ENCODE data around the gene PPP2R2C. TPM values are rescaled to one million over a fixed set of nuclear protein-coding genes. Genes with fewer than 3 reads are reported as not detected.

The PPP2R2C gene
- total and polyA plus RNA-seq, 5 experiments from 2014 or later, result not detected

DNA sequence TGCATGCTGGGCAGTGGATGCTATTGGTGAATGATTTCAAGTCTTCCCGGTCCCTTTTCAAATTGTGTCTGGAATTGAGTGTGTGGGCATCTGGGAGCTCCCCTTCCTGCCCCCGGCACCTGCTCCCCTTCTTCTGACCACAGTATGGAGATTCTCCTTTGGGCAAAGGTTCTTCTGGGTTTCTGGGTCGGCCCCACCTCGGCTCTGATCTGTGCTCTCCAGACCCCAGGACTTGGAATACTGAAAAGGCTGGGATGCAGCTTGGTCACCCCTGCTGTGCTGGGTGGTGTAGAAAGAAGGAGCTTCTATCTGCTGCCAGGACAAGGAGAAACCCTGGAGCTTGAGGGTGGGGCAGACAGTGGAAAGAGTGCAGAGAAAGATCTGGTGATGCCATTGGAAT, 124.0 kb downstream of the PPP2R2C start:
- Mint-ChIP-seq H3K9me3 (peaks cover 0 to 2% (median 0%) of the 10 kb centered on the region in 9 donors), H3K4me1 (no peaks in the 10 kb centered on the region), H3K4me3 (no peak overlapping the region), H3K27ac (peak overlapping the region in 1 of 10 donors; percentile 13), H3K27me3 (peaks cover 5 to 36% (median 26%) of the 10 kb centered on the region in 5 donors), H3K36me3 (no peaks in the 10 kb centered on the region)
- DNase-seq (no peak), ATAC-seq (no peak)
- POLR2A ChIA-PET, result no interaction called here

DNA sequence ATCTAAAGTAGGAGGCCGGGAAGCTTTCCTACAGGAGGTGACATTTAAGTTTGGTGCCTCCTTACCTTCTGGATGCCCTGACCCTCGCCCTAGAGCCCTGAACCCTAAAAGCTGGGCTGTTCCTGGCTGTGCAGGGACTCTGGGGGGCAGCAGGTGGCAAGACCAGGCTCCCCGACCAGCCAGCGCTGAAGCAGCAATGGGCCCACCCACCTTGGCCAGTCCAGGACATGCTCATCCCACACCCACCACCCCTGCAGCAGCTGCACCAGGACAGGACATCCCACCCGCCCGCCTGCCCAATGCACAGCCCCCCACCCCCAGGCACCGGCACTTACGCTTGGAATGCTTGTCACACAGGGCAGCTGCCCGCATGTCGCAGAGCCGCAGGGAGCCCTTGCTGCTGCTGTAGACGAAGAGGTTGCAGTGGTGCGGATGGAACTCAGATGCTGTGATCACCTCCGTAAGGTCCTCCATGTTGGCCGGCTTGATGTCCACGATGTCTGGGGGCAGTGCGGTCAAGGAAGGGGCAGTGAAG, 124.8 kb downstream of the PPP2R2C start:
- no peak for ATAC-seq
- no peak for DNase-seq
- no peaks in the 10 kb centered on the region for H3K36me3 Mint-ChIP-seq
- no peak overlapping the region for H3K4me3 Mint-ChIP-seq
- H3K9me3 Mint-ChIP-seq, result peaks cover 0 to 2% (median 0%) of the 10 kb centered on the region in 9 donors
- peaks cover 3 to 32% (median 25%) of the 10 kb centered on the region in 5 donors for H3K27me3 Mint-ChIP-seq
- H3K4me1 Mint-ChIP-seq, result no peaks in the 10 kb centered on the region
- no peak overlapping the region for H3K27ac Mint-ChIP-seq
- POLR2A ChIA-PET, result interaction anchor here (0.6 kb wide), 1 partner anchor 1248 kb away, joined by 3 read pairs; no protein-coding TSS in a partner anchor

DNA sequence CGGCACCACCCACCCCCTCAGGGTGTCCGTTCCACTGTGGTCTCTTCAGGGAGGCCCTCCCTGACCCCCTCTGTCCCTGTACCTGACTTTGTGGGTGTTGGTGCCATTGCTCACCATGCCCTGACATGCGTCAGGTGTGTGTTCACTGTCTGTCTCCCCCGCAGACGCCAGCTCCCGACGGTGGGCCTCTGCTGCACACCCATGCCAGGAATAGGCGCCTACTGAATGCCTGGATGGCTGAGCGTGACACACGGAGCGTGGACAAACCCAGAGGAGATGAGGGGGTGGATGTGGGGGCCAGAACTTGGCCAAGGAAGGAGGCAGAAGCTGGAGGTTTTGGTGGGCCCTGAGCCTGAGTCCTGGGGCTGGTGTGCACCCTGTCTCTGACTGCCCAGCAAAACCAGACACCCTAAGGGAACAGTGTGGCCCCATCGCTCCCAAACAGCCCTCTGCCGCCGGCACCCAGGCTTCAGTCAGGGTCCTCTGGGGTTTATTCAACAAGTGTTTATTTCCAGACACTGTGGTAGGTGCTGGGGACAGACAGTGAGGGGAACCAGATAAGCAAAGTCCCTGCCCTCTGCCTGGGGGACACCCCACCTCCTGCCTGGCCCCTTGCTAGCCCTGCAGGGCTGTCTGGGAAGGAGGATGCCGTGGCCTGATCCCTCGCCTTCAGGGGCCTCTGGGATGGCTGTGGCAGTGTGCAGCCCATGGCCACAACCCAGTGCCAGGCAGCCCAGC, 125.9 kb downstream of the PPP2R2C start:
- POLR2A ChIA-PET, result interaction anchor here (0.6 kb wide), 1 partner anchor 1249 kb away, joined by 3 read pairs; no protein-coding TSS in a partner anchor
- Mint-ChIP-seq H3K4me3 (no peak overlapping the region), H3K27me3 (peaks cover 0 to 24% (median 21%) of the 10 kb centered on the region in 5 donors), H3K27ac (no peak overlapping the region), H3K9me3 (peaks cover 0 to 2% (median 0%) of the 10 kb centered on the region in 9 donors), H3K36me3 (no peaks in the 10 kb centered on the region), H3K4me1 (no peaks in the 10 kb centered on the region)
- ATAC-seq (no peak), DNase-seq (no peak)

DNA sequence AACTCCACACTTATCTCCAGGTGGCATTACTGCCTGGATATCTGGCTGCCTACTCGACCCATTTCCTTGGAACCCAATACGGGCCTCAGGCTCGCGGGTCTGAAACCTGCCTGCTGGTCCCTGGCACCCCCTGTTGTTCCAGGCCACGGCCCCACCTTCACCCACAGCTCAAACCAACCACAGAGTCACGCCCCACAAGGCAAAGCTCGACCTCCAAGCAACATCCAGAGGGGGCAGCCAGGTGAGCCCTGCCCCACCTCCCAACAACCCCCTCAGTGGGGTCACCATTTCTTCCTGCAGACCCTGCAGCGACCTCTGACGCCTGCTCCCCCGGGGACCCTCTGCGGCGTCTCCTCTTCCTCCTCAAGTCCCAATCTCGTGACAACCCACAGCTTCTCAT, 126.5 kb downstream of the PPP2R2C start:
- Mint-ChIP-seq H3K4me1 (no peaks in the 10 kb centered on the region), H3K4me3 (no peak overlapping the region), H3K27me3 (peaks cover 3 to 27% (median 25%) of the 10 kb centered on the region in 5 donors), H3K36me3 (no peaks in the 10 kb centered on the region), H3K27ac (no peak overlapping the region), H3K9me3 (peaks cover 0 to 2% (median 0%) of the 10 kb centered on the region in 9 donors)
- DNase-seq (no peak), ATAC-seq (no peak)
- POLR2A ChIA-PET, result no interaction called here

DNA sequence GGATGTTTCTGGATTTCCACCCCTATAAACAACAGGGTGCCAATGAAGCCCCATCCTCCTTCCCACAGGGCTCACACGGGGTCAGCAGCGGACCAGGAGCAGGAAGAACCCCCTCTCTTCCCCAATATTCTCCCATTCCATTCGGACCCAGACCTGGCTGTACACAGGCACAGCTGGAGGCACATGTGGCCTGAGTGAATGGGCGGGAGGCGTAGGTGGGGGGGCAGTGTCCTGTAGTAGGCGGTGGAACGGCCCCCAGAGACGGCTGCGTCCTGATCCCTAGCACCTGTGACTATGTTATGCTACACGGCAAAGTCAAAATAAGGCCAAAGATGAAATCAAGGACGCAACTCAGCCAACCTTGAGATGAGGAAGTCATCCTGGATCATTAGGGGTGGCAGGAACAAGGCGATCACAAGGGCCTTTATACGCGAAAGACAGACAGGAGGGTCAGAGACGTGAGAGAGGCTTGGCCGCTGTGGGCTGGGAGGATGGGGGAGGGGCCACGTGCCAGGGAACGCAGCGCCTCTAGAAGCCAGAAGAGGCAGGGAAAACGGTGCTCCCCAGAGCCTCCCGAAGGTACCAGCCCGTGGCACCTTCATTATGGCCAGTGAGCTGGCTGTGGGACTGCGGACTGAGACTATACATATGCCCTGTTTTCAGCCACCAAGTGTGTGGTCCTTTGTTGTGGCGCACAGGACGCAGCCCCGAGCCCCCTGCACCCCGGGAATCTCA, 127.2 kb downstream of the PPP2R2C start:
- Mint-ChIP-seq H3K9me3 (peaks cover 0 to 2% (median 0%) of the 10 kb centered on the region in 9 donors), H3K4me3 (no peak overlapping the region), H3K27ac (no peak overlapping the region), H3K36me3 (no peaks in the 10 kb centered on the region), H3K4me1 (no peaks in the 10 kb centered on the region), H3K27me3 (peaks cover 3 to 32% (median 27%) of the 10 kb centered on the region in 5 donors)
- no peak for ATAC-seq
- POLR2A ChIA-PET, result no interaction called here
- no peak for DNase-seq

DNA sequence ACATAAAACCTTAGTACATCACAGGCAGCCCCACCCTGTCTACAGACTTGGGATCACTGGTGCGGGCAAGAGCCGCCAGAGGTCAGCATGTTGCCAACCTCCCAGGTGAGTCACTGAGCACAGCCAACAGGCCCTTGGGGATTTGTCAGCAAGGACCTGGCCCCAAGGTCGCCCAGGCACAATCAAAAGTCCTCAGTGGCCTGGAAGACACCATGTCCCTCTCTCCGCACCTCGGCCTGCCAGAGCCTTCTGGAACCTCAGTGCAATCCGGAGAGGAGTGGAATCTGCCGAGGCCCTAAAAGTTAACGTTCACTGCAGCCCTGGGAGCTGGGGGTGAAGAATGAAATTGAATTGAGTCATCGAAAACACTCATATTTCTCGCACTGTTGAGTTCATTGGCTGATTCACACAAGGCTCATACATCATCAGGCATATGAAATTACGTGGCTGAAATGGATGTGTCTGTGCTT, 128.4 kb downstream of the PPP2R2C start:
- H3K4me1 Mint-ChIP-seq, result peaks cover 0 to 4% (median 1%) of the 10 kb centered on the region in 4 donors
- peaks cover 3 to 38% (median 30%) of the 10 kb centered on the region in 5 donors for H3K27me3 Mint-ChIP-seq
- H3K4me3 Mint-ChIP-seq, result no peak overlapping the region
- peaks cover 0 to 2% (median 0%) of the 10 kb centered on the region in 9 donors for H3K9me3 Mint-ChIP-seq
- no peak overlapping the region for H3K27ac Mint-ChIP-seq
- no peaks in the 10 kb centered on the region for H3K36me3 Mint-ChIP-seq
- DNase-seq (no peak), ATAC-seq (no peak)
- POLR2A ChIA-PET, result no interaction called here

DNA sequence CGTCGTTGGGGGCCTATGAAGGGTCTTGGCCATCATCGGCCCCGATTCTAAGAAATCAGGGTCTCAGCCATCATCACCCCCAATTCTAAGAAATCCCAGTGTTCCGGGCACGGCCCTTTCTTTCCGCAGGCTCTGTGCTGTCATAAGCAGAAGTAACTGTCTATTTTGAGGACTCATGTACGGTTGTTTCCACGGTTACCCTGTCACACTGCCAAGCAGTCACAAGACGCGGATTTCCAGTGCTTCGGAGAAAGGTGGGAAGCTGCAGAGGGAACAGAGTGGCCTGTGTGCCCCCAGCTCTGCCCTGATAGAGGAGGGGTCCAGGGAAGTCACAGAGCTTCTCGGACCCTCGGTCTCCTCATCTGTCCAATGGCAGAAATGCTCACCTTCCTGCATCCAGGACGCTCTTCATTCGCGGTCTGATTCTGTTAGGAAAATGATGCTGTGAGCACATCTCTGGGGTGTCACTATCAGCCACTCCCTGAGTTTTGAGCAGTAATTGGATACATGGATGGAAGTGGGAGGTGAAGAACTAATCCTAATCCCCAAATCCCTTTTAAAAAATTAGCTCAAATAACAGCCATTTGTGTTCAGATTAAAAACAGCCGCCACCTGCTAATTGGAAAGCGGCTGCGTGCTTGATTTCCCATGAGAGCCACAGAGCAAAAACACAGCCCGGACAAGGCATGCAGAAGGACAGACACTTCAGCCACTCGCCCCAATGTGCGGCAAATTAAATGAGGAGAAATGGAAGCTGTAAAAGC, 129.7 kb downstream of the PPP2R2C start:
- peak overlapping the region in 1 of 10 donors; percentile 4 for H3K27ac Mint-ChIP-seq
- POLR2A ChIA-PET, result interaction anchor here (0.7 kb wide), 1 partner anchor 9 kb away, joined by 4 read pairs; no protein-coding TSS in a partner anchor
- no peak overlapping the region for H3K4me3 Mint-ChIP-seq
- ATAC-seq, result no peak
- no peak for DNase-seq
- peaks cover 8 to 15% (median 11%) of the 10 kb centered on the region in 4 donors for H3K4me1 Mint-ChIP-seq
- peaks cover 0 to 2% (median 0%) of the 10 kb centered on the region in 9 donors for H3K9me3 Mint-ChIP-seq
- no peaks in the 10 kb centered on the region for H3K36me3 Mint-ChIP-seq
- peaks cover 9 to 44% (median 36%) of the 10 kb centered on the region in 5 donors for H3K27me3 Mint-ChIP-seq

DNA sequence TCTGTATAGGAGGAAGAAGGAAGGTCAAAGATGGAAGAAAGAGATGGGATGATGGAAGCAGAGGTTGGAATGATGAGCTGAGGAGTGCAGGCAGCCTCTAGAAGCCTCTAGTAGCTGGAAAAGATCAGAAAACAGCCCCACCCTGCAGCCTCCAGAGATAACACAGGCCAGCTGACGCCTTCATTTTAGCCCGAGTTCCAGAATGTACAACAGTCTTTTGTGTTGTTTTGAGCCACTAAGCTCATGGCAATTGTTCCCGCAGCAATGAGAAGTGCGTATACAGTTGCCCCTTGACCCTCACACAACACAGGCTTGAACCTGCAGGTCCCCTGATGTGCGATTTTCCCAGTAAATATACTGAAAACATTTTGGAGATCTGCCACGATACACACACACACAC, 130.7 kb downstream of the PPP2R2C start:
- DNase-seq (no peak), ATAC-seq (no peak)
- peaks cover 9 to 22% (median 17%) of the 10 kb centered on the region in 4 donors for H3K4me1 Mint-ChIP-seq
- no peak overlapping the region for H3K27ac Mint-ChIP-seq
- no peak overlapping the region for H3K4me3 Mint-ChIP-seq
- peaks cover 12 to 52% (median 46%) of the 10 kb centered on the region in 5 donors for H3K27me3 Mint-ChIP-seq
- no peaks in the 10 kb centered on the region for H3K36me3 Mint-ChIP-seq
- H3K9me3 Mint-ChIP-seq, result peaks cover 0 to 2% (median 0%) of the 10 kb centered on the region in 9 donors
- POLR2A ChIA-PET, result interaction anchor here (0.7 kb wide), 1 partner anchor 8 kb away, joined by 4 read pairs; no protein-coding TSS in a partner anchor

DNA sequence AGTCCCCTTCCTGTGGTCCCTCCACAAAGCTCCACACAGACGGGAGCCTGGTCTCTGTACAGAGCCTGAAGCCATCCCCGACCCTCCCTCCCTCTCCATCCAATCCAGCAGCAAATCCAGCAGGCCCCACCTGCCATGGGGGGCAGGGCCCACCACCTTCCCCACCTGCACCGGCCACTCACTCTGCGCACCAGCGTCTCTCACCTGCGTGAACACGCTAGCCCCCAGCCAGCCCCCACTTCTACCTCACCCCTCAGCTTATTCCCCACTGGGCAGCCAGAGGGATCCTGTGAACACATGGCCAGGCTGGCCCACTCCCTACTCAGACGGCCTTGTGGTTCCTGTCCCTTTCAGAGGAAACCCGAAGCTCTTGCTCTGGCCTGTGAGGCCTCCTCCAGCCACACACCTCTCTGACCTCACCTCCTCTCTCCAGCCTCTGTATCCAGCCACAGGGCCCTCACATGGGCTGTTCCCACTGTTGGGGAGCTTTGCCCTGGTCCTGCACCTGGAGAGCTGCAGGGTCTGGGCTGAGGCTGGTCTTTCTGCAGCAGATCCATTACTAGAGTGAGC, 131.9 kb downstream of the PPP2R2C start:
- Mint-ChIP-seq H3K27me3 (peaks cover 12 to 50% (median 47%) of the 10 kb centered on the region in 5 donors), H3K4me1 (peaks cover 9 to 22% (median 17%) of the 10 kb centered on the region in 4 donors), H3K9me3 (no peaks in the 10 kb centered on the region), H3K4me3 (no peak overlapping the region), H3K36me3 (no peaks in the 10 kb centered on the region), H3K27ac (peak overlapping the region in 1 of 10 donors; percentile 19)
- DNase-seq (no peak), ATAC-seq (no peak)
- POLR2A ChIA-PET, result no interaction called here

DNA sequence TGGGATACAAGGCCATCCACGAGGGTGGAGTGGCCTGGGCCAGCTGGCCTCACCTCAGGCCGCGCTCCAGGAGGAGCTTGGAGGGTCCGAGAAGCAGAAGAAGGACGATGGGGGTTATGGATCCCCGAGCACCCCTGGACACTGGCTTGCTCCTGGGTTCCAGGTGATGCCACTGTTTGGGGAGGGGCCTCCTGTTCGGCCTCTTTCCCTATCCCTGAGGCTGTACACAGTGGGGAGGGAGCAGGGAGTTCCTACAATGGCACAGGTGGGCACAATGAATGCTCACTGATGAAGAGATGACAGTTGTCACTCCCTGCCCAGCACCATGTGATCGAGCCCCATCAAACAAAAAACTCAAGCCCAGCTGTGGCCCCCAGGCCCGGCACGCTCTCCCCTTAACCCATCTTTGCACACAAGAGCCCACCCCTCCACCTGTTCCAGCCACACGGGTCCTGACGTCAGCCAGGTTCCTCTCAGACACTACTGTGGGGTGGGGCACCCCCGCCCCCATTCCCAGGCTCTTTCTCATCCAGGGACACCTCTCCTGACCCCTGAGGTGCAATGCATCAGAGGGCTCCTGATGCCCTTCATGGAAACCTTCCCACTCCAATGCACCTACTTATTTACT, 132.5 kb downstream of the PPP2R2C start:
- no peak for ATAC-seq
- no peak for DNase-seq
- H3K27me3 Mint-ChIP-seq, result peaks cover 17 to 56% (median 52%) of the 10 kb centered on the region in 5 donors
- peaks cover 9 to 22% (median 17%) of the 10 kb centered on the region in 4 donors for H3K4me1 Mint-ChIP-seq
- no peaks in the 10 kb centered on the region for H3K36me3 Mint-ChIP-seq
- H3K4me3 Mint-ChIP-seq, result no peak overlapping the region
- H3K9me3 Mint-ChIP-seq, result no peaks in the 10 kb centered on the region
- POLR2A ChIA-PET, result no interaction called here
- peak overlapping the region in 1 of 10 donors; percentile 19 for H3K27ac Mint-ChIP-seq

DNA sequence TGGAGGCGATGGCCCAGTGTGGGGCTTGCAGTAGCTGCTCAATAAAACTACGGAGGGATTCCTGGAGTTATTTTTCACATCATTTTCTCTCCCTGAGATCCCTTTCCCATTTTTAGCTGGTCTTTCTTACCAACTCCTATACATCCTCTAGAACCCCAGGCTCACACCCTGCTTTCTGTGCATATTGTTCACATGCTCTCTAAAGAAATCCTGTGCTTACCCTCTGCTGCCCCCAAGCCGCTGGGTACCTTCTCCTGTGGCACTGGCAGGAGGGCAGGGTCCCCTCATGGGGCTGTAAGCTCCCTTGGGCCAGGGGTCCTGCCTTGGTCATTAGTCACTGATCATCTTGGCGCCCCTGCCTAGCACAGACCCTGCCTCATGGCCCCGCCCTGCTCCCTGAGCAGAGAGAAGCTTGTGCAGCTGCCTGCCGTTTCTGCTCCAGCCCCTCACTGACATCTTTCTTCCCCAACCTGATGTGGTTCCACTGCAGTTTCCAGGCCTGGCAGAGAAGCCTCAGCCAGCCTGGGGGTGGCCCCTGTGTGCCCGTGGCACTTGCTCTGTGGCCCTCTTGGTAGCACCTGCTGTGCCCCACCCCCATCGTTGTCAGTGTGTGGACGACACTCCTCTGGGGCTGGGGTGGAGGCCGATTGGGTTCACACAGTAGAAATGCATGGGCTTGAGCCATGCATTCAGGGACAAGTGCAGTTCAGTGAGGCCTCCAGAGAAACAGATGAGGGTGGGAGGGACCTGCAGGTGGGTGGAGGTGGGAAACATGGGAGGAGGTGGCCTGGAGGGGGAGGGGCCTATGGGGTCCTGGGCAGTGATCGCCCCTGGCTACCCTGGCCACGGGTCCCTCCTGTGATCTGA, 133.2 kb downstream of the PPP2R2C start:
- Mint-ChIP-seq H3K36me3 (no peaks in the 10 kb centered on the region), H3K27me3 (peaks cover 19 to 62% (median 56%) of the 10 kb centered on the region in 5 donors), H3K4me1 (peaks cover 9 to 22% (median 17%) of the 10 kb centered on the region in 4 donors), H3K27ac (peak overlapping the region in 1 of 10 donors; percentile 24), H3K9me3 (peaks cover 0 to 3% (median 0%) of the 10 kb centered on the region in 9 donors), H3K4me3 (no peak overlapping the region)
- DNase-seq (no peak), ATAC-seq (no peak)
- POLR2A ChIA-PET, result no interaction called here

Measured in naive thymus-derived CD8-positive, alpha-beta T cell (primary cell).